GM18907 (cell line): Measurements from ENCODE around the gene CDSN.
A peak's percentile ranks its signal among the peaks of the same experiment; 100 is the strongest.
"Not testable (repeated sequence)": the region's sequence is repeated elsewhere in the genome, so short reads cannot be mapped to it uniquely, and the experiment has no call there.

Source experiments
- ATAC-seq: cut with Tn5 transposase; IDR thresholded peaks from one replicate; pipeline ENCODE4 v1.9.1; 2021; ENCODE audit warnings: mild to moderate bottlenecking, moderate library complexity; ENCODE audit not compliant: unreplicated experiment

Gene CDSN

GRCh38 chr6:31120151-31120915 lies at the start of gene CDSN:
Gene CDSN, minus strand, starts transcription at chr6:31120446. Its CDS starts 27 bp downstream, at chr6:31120419.
- no peak for ATAC-seq

- no peak for ATAC-seq
These were observed 49.0 kb upstream of the CDSN start for GRCh38 chr6:31169123-31169857.

GRCh38 chr6:31168606-31169005 lies 48.4 kb upstream of the CDSN start:
- no peak for ATAC-seq

- no peak for ATAC-seq
These were observed 45.7 kb upstream of the CDSN start for GRCh38 chr6:31165986-31166385.

GRCh38 chr6:31165064-31165832 lies 45.0 kb upstream of the CDSN start:
- peak; percentile 67 for ATAC-seq

- not testable (repeated sequence) for ATAC-seq
These were observed 44.3 kb upstream of the CDSN start for GRCh38 chr6:31164475-31165063.

- no peak for ATAC-seq
These were observed 43.7 kb upstream of the CDSN start for GRCh38 chr6:31163922-31164321.

GRCh38 chr6:31162463-31163165 lies 42.4 kb upstream of the CDSN start:
- ATAC-seq: no peak

GRCh38 chr6:31161216-31162126 lies 41.2 kb upstream of the CDSN start:
- no peak for ATAC-seq

- ATAC-seq: peak; percentile 6
These were observed 38.9 kb upstream of the CDSN start for GRCh38 chr6:31158863-31159855.

- peak; percentile 75 for ATAC-seq
These were observed 38.1 kb upstream of the CDSN start, which contains the start of gene TCF19 for GRCh38 chr6:31158140-31158862. Gene TCF19, plus strand, starts transcription at chr6:31158589. Its CDS starts 881 bp downstream, at chr6:31159470.

GRCh38 chr6:31157513-31158139 lies 37.4 kb upstream of the CDSN start, which contains the start of gene CCHCR1:
Gene CCHCR1, minus strand, starts transcription at chr6:31157802. Its CDS starts 202 bp downstream, at chr6:31157600.
- peak; percentile 0 for ATAC-seq

- no peak for ATAC-seq
These were observed 36.4 kb upstream of the CDSN start for GRCh38 chr6:31156641-31157040.

- no peak for ATAC-seq
These were observed 34.2 kb upstream of the CDSN start for GRCh38 chr6:31154436-31154835.

- ATAC-seq: no peak
These were observed 32.5 kb upstream of the CDSN start for GRCh38 chr6:31152781-31153180.

- no peak for ATAC-seq
These were observed 29.7 kb upstream of the CDSN start for GRCh38 chr6:31149827-31150447.
